K562 (cell line): ENCODE results near the gene PPP2R1A.

Experiments
- EP300 ChIP-seq: IDR thresholded peaks from 2 replicates; pipeline ENCODE4 v1.6.1; 2012; ENCODE audit warnings: low read length, improper control_type of control experiment
- PHB ChIP-seq: fragments of 250-450 bp; sonication (Bioruptor Pico); IDR thresholded peaks from 2 replicates; pipeline ENCODE4 v1.5.0; 2021

GRCh38 chr19:52206481-52206880 is 16.6 kb downstream of the PPP2R1A start:
- no peak for TF ChIP-seq PHB
- no peak for TF ChIP-seq EP300
